ENCODE results near the gene LAMB3. TPM values are rescaled to one million over a fixed set of nuclear protein-coding genes. Genes with fewer than 3 reads are reported as not detected.

The LAMB3 gene
- total RNA-seq, 1 donor = 5.4 TPM

GRCh38 chr1:209607102-209607794, 45.0 kb downstream of the LAMB3 start:
- no peak for TF ChIP-seq CTCF (IDR thresholded peaks at IDR 0.05; ENCODE audit: extremely low read depth, low read depth, low read length)
- Histone ChIP-seq H3K27me3 (ENCODE audit: insufficient read depth, low read length) (no peaks in the 10 kb centered on the region), H3K4me1 (ENCODE audit: insufficient read depth, low read length) (peaks cover 9% of the 10 kb centered on the region), H3K27ac (ENCODE audit: low read depth, low read length) (no peak overlapping the region), H3K4me3 (ENCODE audit: insufficient read depth, low read length) (no peak overlapping the region), H3K9me3 (ENCODE audit: low read depth, low read length) (no peaks in the 10 kb centered on the region), H3K79me2 (ENCODE audit: insufficient read depth, low read length) (no peaks in the 10 kb centered on the region), H3K4me2 (ENCODE audit: insufficient read depth, low read length) (no peak overlapping the region), H2AFZ (ENCODE audit: low read length) (no peak overlapping the region), H4K20me1 (ENCODE audit: insufficient read depth, low read length) (no peaks in the 10 kb centered on the region), H3K36me3 (ENCODE audit: insufficient read depth, low read length) (no peaks in the 10 kb centered on the region)
- peak; percentile 90 for DNase-seq (ENCODE audit: insufficient read length, low spot score, missing footprints)

GRCh38 chr1:209603877-209604276, 48.3 kb downstream of the LAMB3 start:
- Histone ChIP-seq H3K4me1 (ENCODE audit: insufficient read depth, low read length) (peaks cover 23% of the 10 kb centered on the region), H3K79me2 (ENCODE audit: insufficient read depth, low read length) (no peaks in the 10 kb centered on the region), H3K4me2 (ENCODE audit: insufficient read depth, low read length) (no peak overlapping the region), H3K36me3 (ENCODE audit: insufficient read depth, low read length) (no peaks in the 10 kb centered on the region), H3K4me3 (ENCODE audit: insufficient read depth, low read length) (no peak overlapping the region), H3K9me3 (ENCODE audit: low read depth, low read length) (no peaks in the 10 kb centered on the region), H3K27ac (ENCODE audit: low read depth, low read length) (no peak overlapping the region), H2AFZ (ENCODE audit: low read length) (no peak overlapping the region), H4K20me1 (ENCODE audit: insufficient read depth, low read length) (no peaks in the 10 kb centered on the region), H3K27me3 (ENCODE audit: insufficient read depth, low read length) (no peaks in the 10 kb centered on the region)
- no peak for DNase-seq (ENCODE audit: insufficient read length, low spot score, missing footprints)
- TF ChIP-seq CTCF (IDR thresholded peaks at IDR 0.05; ENCODE audit: extremely low read depth, low read depth, low read length) = no peak

GRCh38 chr1:209601809-209602657, 50.2 kb downstream of the LAMB3 start:
- H3K27me3 ChIP-seq (ENCODE audit: insufficient read depth, low read length) = no peaks in the 10 kb centered on the region
- H3K9me3 ChIP-seq (ENCODE audit: low read depth, low read length) = no peaks in the 10 kb centered on the region
- no peaks in the 10 kb centered on the region for H4K20me1 ChIP-seq (ENCODE audit: insufficient read depth, low read length)
- no peaks in the 10 kb centered on the region for H3K36me3 ChIP-seq (ENCODE audit: insufficient read depth, low read length)
- peak; percentile 80 for TF ChIP-seq CTCF (IDR thresholded peaks at IDR 0.05; ENCODE audit: extremely low read depth, low read depth, low read length)
- peak; percentile 63 for DNase-seq (ENCODE audit: insufficient read length, low spot score, missing footprints)
- no peaks in the 10 kb centered on the region for H3K79me2 ChIP-seq (ENCODE audit: insufficient read depth, low read length)
- no peak overlapping the region for H3K27ac ChIP-seq (ENCODE audit: low read depth, low read length)
- no peak overlapping the region for H3K4me3 ChIP-seq (ENCODE audit: insufficient read depth, low read length)
- peaks cover 16% of the 10 kb centered on the region for H3K4me1 ChIP-seq (ENCODE audit: insufficient read depth, low read length)
- no peak overlapping the region for H3K4me2 ChIP-seq (ENCODE audit: insufficient read depth, low read length)
- no peak overlapping the region for H2AFZ ChIP-seq (ENCODE audit: low read length)

- no peaks in the 10 kb centered on the region for H3K79me2 ChIP-seq (ENCODE audit: insufficient read depth, low read length)
- H3K36me3 ChIP-seq (ENCODE audit: insufficient read depth, low read length) = no peaks in the 10 kb centered on the region
- no peak overlapping the region for H2AFZ ChIP-seq (ENCODE audit: low read length)
- H3K4me3 ChIP-seq (ENCODE audit: insufficient read depth, low read length) = no peak overlapping the region
- H3K9me3 ChIP-seq (ENCODE audit: low read depth, low read length) = no peaks in the 10 kb centered on the region
- DNase-seq (ENCODE audit: insufficient read length, low spot score, missing footprints) = peak; percentile 77
- no peaks in the 10 kb centered on the region for H3K27me3 ChIP-seq (ENCODE audit: insufficient read depth, low read length)
- H3K27ac ChIP-seq (ENCODE audit: low read depth, low read length) = no peak overlapping the region
- no peak overlapping the region for H3K4me2 ChIP-seq (ENCODE audit: insufficient read depth, low read length)
- TF ChIP-seq CTCF (IDR thresholded peaks at IDR 0.05; ENCODE audit: extremely low read depth, low read depth, low read length) = no peak
- H4K20me1 ChIP-seq (ENCODE audit: insufficient read depth, low read length) = no peaks in the 10 kb centered on the region
- H3K4me1 ChIP-seq (ENCODE audit: insufficient read depth, low read length) = peaks cover 14% of the 10 kb centered on the region
Measured at GRCh38 chr1:209600541-209600940, 51.7 kb downstream of the LAMB3 start.

Data from osteoblast (primary cell).